ENCODE results near the gene SERHL2.
"Not testable (repeated sequence)": the region's sequence is repeated elsewhere in the genome, so short reads cannot be mapped to it uniquely, and the experiment has no call there.

Gene SERHL2

GRCh38 chr22:42610186-42610585 lies 56.4 kb downstream of the SERHL2 start:
- DNase-seq: no peak

GRCh38 chr22:42611051-42611450 lies 57.3 kb downstream of the SERHL2 start:
- DNase-seq: no peak

- DNase-seq: no peak
Measured at GRCh38 chr22:42612336-42612735, 58.6 kb downstream of the SERHL2 start.

GRCh38 chr22:42613872-42614301 lies 60.1 kb downstream of the SERHL2 start:
- DNase-seq: peak; percentile 29

GRCh38 chr22:42614312-42615091 lies 60.7 kb downstream of the SERHL2 start, which contains the start of gene POLDIP3:
Gene POLDIP3, minus strand, starts transcription at chr22:42614883. Its CDS starts 26 bp downstream, at chr22:42614857.
- DNase-seq: peak; percentile 98

GRCh38 chr22:42615092-42615859 lies 61.5 kb downstream of the SERHL2 start:
- peak; percentile 81 for DNase-seq

- not testable (repeated sequence) for DNase-seq
Measured at GRCh38 chr22:42615860-42616175, 62.1 kb downstream of the SERHL2 start.

GRCh38 chr22:42617155-42617983 lies 63.6 kb downstream of the SERHL2 start:
- no peak for DNase-seq

- no peak for DNase-seq
Measured at GRCh38 chr22:42619261-42620063, 65.7 kb downstream of the SERHL2 start.

- DNase-seq: no peak
Measured at GRCh38 chr22:42620084-42620483, 66.3 kb downstream of the SERHL2 start.

- peak; percentile 55 for DNase-seq
Measured at GRCh38 chr22:42621505-42622002, 67.8 kb downstream of the SERHL2 start.

GRCh38 chr22:42622061-42622710 lies 68.4 kb downstream of the SERHL2 start:
- DNase-seq: no peak

GRCh38 chr22:42623301-42623751 lies 69.6 kb downstream of the SERHL2 start:
- no peak for DNase-seq
